ENCODE measurements around the gene FSTL5.

FSTL5 gene

DNA sequence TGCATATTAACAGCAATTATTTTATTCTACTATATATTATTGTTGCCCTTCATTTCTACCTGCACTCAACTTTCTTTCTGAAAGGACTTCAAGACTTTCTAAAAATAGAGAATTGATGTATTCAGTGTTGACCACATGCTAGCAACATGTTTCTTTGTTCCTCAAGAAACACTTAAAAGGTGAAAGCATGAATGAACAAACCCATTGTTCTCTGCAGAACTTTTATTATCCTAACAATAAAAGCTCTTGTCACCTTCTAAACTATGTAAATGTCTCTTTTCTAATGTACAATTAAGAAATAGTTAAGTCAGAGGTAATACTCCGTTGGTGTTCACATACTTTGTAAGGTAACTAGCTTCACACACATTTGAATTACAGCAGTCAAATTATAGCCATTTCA is 638.7 kb downstream of the FSTL5 start:
- H3K27ac ChIP-seq (ENCODE audit: low read length, poor library complexity, severe bottlenecking): no peak overlapping the region
- no peak overlapping the region for H2BK5ac ChIP-seq (ENCODE audit: low read depth, low read length, poor library complexity, severe bottlenecking)
- no peak overlapping the region for H2BK15ac ChIP-seq (ENCODE audit: low read depth, poor library complexity, severe bottlenecking)
- H2BK120ac ChIP-seq (ENCODE audit: low read depth, low read length): no peak overlapping the region
- H4K8ac ChIP-seq (ENCODE audit: low read length): no peak overlapping the region
- DNase-seq: no peak
- H3K9ac ChIP-seq (ENCODE audit: low read length): no peak overlapping the region
- H3K4me1 ChIP-seq (ENCODE audit: control insufficient read depth, insufficient read depth, low read depth, low read length): no peaks in the 10 kb centered on the region
- H2AK5ac ChIP-seq (ENCODE audit: low read length, severe bottlenecking): no peak overlapping the region
- H2BK12ac ChIP-seq (ENCODE audit: low read length in 2 of 2): no peak overlapping the region
- H3K27me3 ChIP-seq (ENCODE audit: control insufficient read depth in 1 of 2, insufficient read depth in 1 of 2, low read length in 2 of 2): no peaks in the 10 kb centered on the region
- no peak overlapping the region for H3K18ac ChIP-seq (ENCODE audit: low read depth in 1 of 2, low read length in 2 of 2)
- no peak overlapping the region for H3K4me2 ChIP-seq (ENCODE audit: low read length, poor library complexity, severe bottlenecking)
- H3K9me3 ChIP-seq (ENCODE audit: control insufficient read depth, low read length): no peaks in the 10 kb centered on the region
- no peaks in the 10 kb centered on the region for H3K36me3 ChIP-seq (ENCODE audit: control insufficient read depth in 1 of 2, insufficient read depth in 2 of 2, low read depth in 1 of 2, low read length in 2 of 2)
- H3K14ac ChIP-seq (ENCODE audit: low read length in 2 of 2): no peak overlapping the region
- WGBS: no CpG with 5 or more reads among the region's 1 CpG
- no peak overlapping the region for H2AFZ ChIP-seq (ENCODE audit: low read depth, low read length)
- H4K91ac ChIP-seq (ENCODE audit: low read length): no peak overlapping the region
- no peak overlapping the region for H3K4ac ChIP-seq (ENCODE audit: low read depth in 1 of 2, low read length in 2 of 2)
- no peak overlapping the region for H3K23ac ChIP-seq (ENCODE audit: low read length in 2 of 2)
- H3K79me1 ChIP-seq (replicated peaks; ENCODE audit: low read length, poor library complexity, severe bottlenecking): no peaks in the 10 kb centered on the region
- H3K4me3 ChIP-seq (ENCODE audit: insufficient read depth in 1 of 2, low read depth in 1 of 2, low read length in 2 of 2): no peak overlapping the region

DNA sequence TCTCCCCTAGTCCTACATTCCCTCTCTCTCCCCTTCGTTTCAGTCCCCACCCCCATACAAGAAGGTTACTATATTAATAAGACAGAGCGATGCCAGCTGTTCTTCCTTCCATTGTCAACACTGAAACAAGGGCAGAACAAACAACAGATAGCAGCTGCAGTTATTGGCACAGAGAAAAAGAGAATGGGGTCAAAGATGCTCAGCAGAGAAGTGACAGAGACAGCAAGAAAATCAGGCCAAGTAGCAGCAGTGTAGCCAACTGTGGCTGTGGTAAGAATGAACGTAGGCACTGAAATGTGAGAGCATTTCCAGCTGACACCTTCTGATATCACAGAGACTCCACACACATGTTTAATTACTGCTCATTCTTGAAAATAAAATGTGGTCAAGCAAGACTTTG is 641.8 kb downstream of the FSTL5 start:
- no peaks in the 10 kb centered on the region for H3K79me1 ChIP-seq (replicated peaks; ENCODE audit: low read length, poor library complexity, severe bottlenecking)
- 96% methylated on average over 2 of the region's 3 CpGs for WGBS

DNA sequence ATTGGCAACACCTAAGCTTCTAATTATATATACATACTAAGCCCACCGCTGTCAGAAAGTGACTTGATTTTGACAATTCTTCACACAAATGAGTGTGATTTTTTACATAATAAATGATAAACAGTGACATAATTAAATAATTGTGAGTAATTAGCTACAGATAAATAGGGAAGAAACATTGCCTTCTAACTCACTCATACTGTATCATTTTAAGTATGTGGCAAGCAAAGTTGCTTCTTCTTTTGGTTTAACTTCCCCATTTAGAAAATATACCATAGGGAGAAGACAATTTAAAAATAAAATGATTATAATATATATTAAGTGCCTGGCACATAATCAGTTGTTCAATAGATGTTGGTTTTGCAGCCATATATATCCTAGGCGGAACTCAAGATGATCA is 644.2 kb downstream of the FSTL5 start:
- no peaks in the 10 kb centered on the region for H3K4me1 ChIP-seq (ENCODE audit: control insufficient read depth, insufficient read depth, low read depth, low read length)
- H2AK5ac ChIP-seq (ENCODE audit: low read length, severe bottlenecking): no peak overlapping the region
- H3K23ac ChIP-seq (ENCODE audit: low read length in 2 of 2): no peak overlapping the region
- no peaks in the 10 kb centered on the region for H3K79me1 ChIP-seq (replicated peaks; ENCODE audit: low read length, poor library complexity, severe bottlenecking)
- H3K27me3 ChIP-seq (ENCODE audit: control insufficient read depth in 1 of 2, insufficient read depth in 1 of 2, low read length in 2 of 2): no peaks in the 10 kb centered on the region
- WGBS: no CpG with 5 or more reads among the region's 2 CpGs
- no peaks in the 10 kb centered on the region for H3K9me3 ChIP-seq (ENCODE audit: control insufficient read depth, low read length)
- H2BK15ac ChIP-seq (ENCODE audit: low read depth, poor library complexity, severe bottlenecking): no peak overlapping the region
- H4K8ac ChIP-seq (ENCODE audit: low read length): no peak overlapping the region
- H2AFZ ChIP-seq (ENCODE audit: low read depth, low read length): no peak overlapping the region
- H2BK12ac ChIP-seq (ENCODE audit: low read length in 2 of 2): no peak overlapping the region
- no peak overlapping the region for H2BK5ac ChIP-seq (ENCODE audit: low read depth, low read length, poor library complexity, severe bottlenecking)
- H3K27ac ChIP-seq (ENCODE audit: low read length, poor library complexity, severe bottlenecking): no peak overlapping the region
- H3K14ac ChIP-seq (ENCODE audit: low read length in 2 of 2): no peak overlapping the region
- H4K91ac ChIP-seq (ENCODE audit: low read length): no peak overlapping the region
- no peak overlapping the region for H2BK120ac ChIP-seq (ENCODE audit: low read depth, low read length)
- H3K4ac ChIP-seq (ENCODE audit: low read depth in 1 of 2, low read length in 2 of 2): no peak overlapping the region
- H3K18ac ChIP-seq (ENCODE audit: low read depth in 1 of 2, low read length in 2 of 2): no peak overlapping the region
- no peak overlapping the region for H3K9ac ChIP-seq (ENCODE audit: low read length)
- H3K36me3 ChIP-seq (ENCODE audit: control insufficient read depth in 1 of 2, insufficient read depth in 2 of 2, low read depth in 1 of 2, low read length in 2 of 2): no peaks in the 10 kb centered on the region
- no peak overlapping the region for H3K4me2 ChIP-seq (ENCODE audit: low read length, poor library complexity, severe bottlenecking)
- no peak for DNase-seq
- H3K4me3 ChIP-seq (ENCODE audit: insufficient read depth in 1 of 2, low read depth in 1 of 2, low read length in 2 of 2): no peak overlapping the region

More for the DNA sequence above, 641.8 kb downstream of the FSTL5 start:
- peak overlapping the region; percentile 15 for H2AFZ ChIP-seq (ENCODE audit: low read depth, low read length)
- H2BK12ac ChIP-seq (ENCODE audit: low read length in 2 of 2): no peak overlapping the region
- H3K27ac ChIP-seq (ENCODE audit: low read length, poor library complexity, severe bottlenecking): no peak overlapping the region
- no peak overlapping the region for H3K9ac ChIP-seq (ENCODE audit: low read length)
- DNase-seq: no peak
- H3K23ac ChIP-seq (ENCODE audit: low read length in 2 of 2): no peak overlapping the region
- no peaks in the 10 kb centered on the region for H3K9me3 ChIP-seq (ENCODE audit: control insufficient read depth, low read length)
- no peak overlapping the region for H3K4me2 ChIP-seq (ENCODE audit: low read length, poor library complexity, severe bottlenecking)
- no peak overlapping the region for H2BK120ac ChIP-seq (ENCODE audit: low read depth, low read length)
- peak overlapping the region in 1 of 2 experiments; percentile 21 for H3K18ac ChIP-seq (ENCODE audit: low read depth in 1 of 2, low read length in 2 of 2)
- no peak overlapping the region for H3K4ac ChIP-seq (ENCODE audit: low read depth in 1 of 2, low read length in 2 of 2)
- H2BK15ac ChIP-seq (ENCODE audit: low read depth, poor library complexity, severe bottlenecking): no peak overlapping the region
- no peaks in the 10 kb centered on the region for H3K27me3 ChIP-seq (ENCODE audit: control insufficient read depth in 1 of 2, insufficient read depth in 1 of 2, low read length in 2 of 2)
- no peak overlapping the region for H4K91ac ChIP-seq (ENCODE audit: low read length)
- no peak overlapping the region for H4K8ac ChIP-seq (ENCODE audit: low read length)
- H3K4me3 ChIP-seq (ENCODE audit: insufficient read depth in 1 of 2, low read depth in 1 of 2, low read length in 2 of 2): no peak overlapping the region
- no peak overlapping the region for H2BK5ac ChIP-seq (ENCODE audit: low read depth, low read length, poor library complexity, severe bottlenecking)
- H3K4me1 ChIP-seq (ENCODE audit: control insufficient read depth, insufficient read depth, low read depth, low read length): no peaks in the 10 kb centered on the region
- no peak overlapping the region for H2AK5ac ChIP-seq (ENCODE audit: low read length, severe bottlenecking)
- H3K36me3 ChIP-seq (ENCODE audit: control insufficient read depth in 1 of 2, insufficient read depth in 2 of 2, low read depth in 1 of 2, low read length in 2 of 2): no peaks in the 10 kb centered on the region
- H3K14ac ChIP-seq (ENCODE audit: low read length in 2 of 2): no peak overlapping the region

DNA sequence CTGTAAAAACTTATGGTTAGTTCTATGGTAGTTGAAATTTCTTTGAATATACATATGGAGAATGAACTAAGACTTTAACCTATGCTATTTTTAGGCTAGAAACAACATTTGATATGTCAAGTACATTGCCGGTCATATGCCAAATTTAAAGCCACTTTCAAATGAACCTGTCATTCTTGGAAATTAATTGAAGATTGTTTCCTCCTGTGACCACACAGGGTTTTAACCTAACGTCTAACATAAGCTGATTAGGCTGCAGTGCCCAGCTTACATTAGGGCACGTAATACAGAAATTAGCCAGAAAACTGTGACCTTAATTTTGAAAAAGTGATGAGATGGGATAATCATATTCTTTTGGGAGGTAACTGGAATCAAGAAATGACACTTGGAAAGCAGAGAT is 645.9 kb downstream of the FSTL5 start:
- no peak for DNase-seq
- Histone ChIP-seq H3K9me3 (ENCODE audit: control insufficient read depth, low read length) (no peaks in the 10 kb centered on the region), H3K27me3 (ENCODE audit: control insufficient read depth in 1 of 2, insufficient read depth in 1 of 2, low read length in 2 of 2) (no peaks in the 10 kb centered on the region), H4K91ac (ENCODE audit: low read length) (no peak overlapping the region), H3K14ac (ENCODE audit: low read length in 2 of 2) (no peak overlapping the region), H3K4ac (ENCODE audit: low read depth in 1 of 2, low read length in 2 of 2) (no peak overlapping the region), H3K9ac (ENCODE audit: low read length) (no peak overlapping the region), H2AK5ac (ENCODE audit: low read length, severe bottlenecking) (no peak overlapping the region), H3K36me3 (ENCODE audit: control insufficient read depth in 1 of 2, insufficient read depth in 2 of 2, low read depth in 1 of 2, low read length in 2 of 2) (no peaks in the 10 kb centered on the region), H3K23ac (ENCODE audit: low read length in 2 of 2) (no peak overlapping the region), H3K4me2 (ENCODE audit: low read length, poor library complexity, severe bottlenecking) (no peak overlapping the region), H3K4me1 (ENCODE audit: control insufficient read depth, insufficient read depth, low read depth, low read length) (no peaks in the 10 kb centered on the region), H2BK120ac (ENCODE audit: low read depth, low read length) (no peak overlapping the region), H2AFZ (ENCODE audit: low read depth, low read length) (no peak overlapping the region), H4K8ac (ENCODE audit: low read length) (no peak overlapping the region), H3K27ac (ENCODE audit: low read length, poor library complexity, severe bottlenecking) (no peak overlapping the region), H3K18ac (ENCODE audit: low read depth in 1 of 2, low read length in 2 of 2) (no peak overlapping the region), H2BK5ac (ENCODE audit: low read depth, low read length, poor library complexity, severe bottlenecking) (no peak overlapping the region), H3K4me3 (ENCODE audit: insufficient read depth in 1 of 2, low read depth in 1 of 2, low read length in 2 of 2) (no peak overlapping the region), H3K79me1 (replicated peaks; ENCODE audit: low read length, poor library complexity, severe bottlenecking) (no peaks in the 10 kb centered on the region), H2BK12ac (ENCODE audit: low read length in 2 of 2) (no peak overlapping the region), H2BK15ac (ENCODE audit: low read depth, poor library complexity, severe bottlenecking) (no peak overlapping the region)
- 95% methylated on average over 3 of the region's 3 CpGs for WGBS
